ENCODE results near the gene DGCR8. TPM values are rescaled to one million over a fixed set of nuclear protein-coding genes. Genes with fewer than 3 reads are reported as not detected.

DGCR8 gene
- total RNA-seq, 2 experiments from 2014 or later = 17.8 to 18.5 TPM

GRCh38 chr22:20036084-20036482 lies 44.0 kb upstream of the DGCR8 start:
- Mint-ChIP-seq H3K36me3 (ENCODE audit: low read depth) (peaks cover 44% of the 10 kb centered on the region), H3K4me3 (no peak overlapping the region), H3K4me1 (ENCODE audit: low read depth) (peaks cover 27% of the 10 kb centered on the region), H3K9me3 (no peaks in the 10 kb centered on the region), H3K27me3 (no peaks in the 10 kb centered on the region), H3K27ac (no peak overlapping the region)
- Histone ChIP-seq H3K27me3 (ENCODE audit: control insufficient read depth in 1 of 2, insufficient read depth in 2 of 2, low read length in 2 of 2) (no peaks in the 10 kb centered on the region), H3K4me3 (ENCODE audit: low read length) (no peak overlapping the region), H3K27ac (ENCODE audit: low read depth in 1 of 2, low read length in 2 of 2) (no peak overlapping the region), H3K36me3 (ENCODE audit: insufficient read depth, low read length) (peaks cover 35% of the 10 kb centered on the region), H3K4me1 (ENCODE audit: insufficient read depth, low read length) (peaks cover 31% of the 10 kb centered on the region), H3K9me3 (ENCODE audit: control insufficient read depth in 1 of 2, insufficient read depth in 1 of 2, low read length in 2 of 2) (no peaks in the 10 kb centered on the region)
- DNase-seq = no peak
- ChIA-PET POLR2A (interaction anchor here (1.7 kb wide), 1 partner anchor 15 kb away, joined by 4 read pairs; the partner anchor contains the start of gene TANGO2), CTCF (no interaction called here)
- intact Hi-C loops (cut with DNase I, micrococcal nuclease) = no loop called here
- TF ChIP-seq CTCF (IDR thresholded peaks at IDR 0.05) = no peak
- ATAC-seq (ENCODE audit: poor library complexity) = no peak

- H3K4me3 ChIP-seq (ENCODE audit: low read length) = no peak overlapping the region
- ChIA-PET CTCF (no interaction called here), POLR2A (no interaction called here)
- intact Hi-C loops (cut with DNase I, micrococcal nuclease) = no loop called here
- peaks cover 35% of the 10 kb centered on the region for H3K36me3 ChIP-seq (ENCODE audit: insufficient read depth, low read length)
- Mint-ChIP-seq H3K36me3 (ENCODE audit: low read depth) (peaks cover 43% of the 10 kb centered on the region), H3K4me3 (no peak overlapping the region), H3K9me3 (no peaks in the 10 kb centered on the region), H3K27me3 (no peaks in the 10 kb centered on the region), H3K4me1 (ENCODE audit: low read depth) (peaks cover 20% of the 10 kb centered on the region), H3K27ac (no peak overlapping the region)
- no peak for ATAC-seq (ENCODE audit: poor library complexity)
- H3K27me3 ChIP-seq (ENCODE audit: control insufficient read depth in 1 of 2, insufficient read depth in 2 of 2, low read length in 2 of 2) = no peaks in the 10 kb centered on the region
- TF ChIP-seq CTCF (IDR thresholded peaks at IDR 0.05) = no peak
- peaks cover 24% of the 10 kb centered on the region for H3K4me1 ChIP-seq (ENCODE audit: insufficient read depth, low read length)
- no peak overlapping the region for H3K27ac ChIP-seq (ENCODE audit: low read depth in 1 of 2, low read length in 2 of 2)
- DNase-seq = no peak
- no peaks in the 10 kb centered on the region for H3K9me3 ChIP-seq (ENCODE audit: control insufficient read depth in 1 of 2, insufficient read depth in 1 of 2, low read length in 2 of 2)
Measured at GRCh38 chr22:20036535-20037392, 43.3 kb upstream of the DGCR8 start.

- H3K36me3 ChIP-seq (ENCODE audit: insufficient read depth, low read length) = peaks cover 35% of the 10 kb centered on the region
- ATAC-seq (ENCODE audit: poor library complexity) (no peak), DNase-seq (no peak)
- H3K4me1 ChIP-seq (ENCODE audit: insufficient read depth, low read length) = peaks cover 17% of the 10 kb centered on the region
- CTCF ChIA-PET = no interaction called here
- Mint-ChIP-seq H3K4me1 (ENCODE audit: low read depth) (peaks cover 17% of the 10 kb centered on the region), H3K9me3 (no peaks in the 10 kb centered on the region), H3K4me3 (no peak overlapping the region), H3K27me3 (no peaks in the 10 kb centered on the region), H3K36me3 (ENCODE audit: low read depth) (peaks cover 42% of the 10 kb centered on the region), H3K27ac (no peak overlapping the region)
- H3K9me3 ChIP-seq (ENCODE audit: control insufficient read depth in 1 of 2, insufficient read depth in 1 of 2, low read length in 2 of 2) = no peaks in the 10 kb centered on the region
- no peak overlapping the region for H3K27ac ChIP-seq (ENCODE audit: low read depth in 1 of 2, low read length in 2 of 2)
- intact Hi-C loops (cut with DNase I, micrococcal nuclease) = no loop called here
- H3K27me3 ChIP-seq (ENCODE audit: control insufficient read depth in 1 of 2, insufficient read depth in 2 of 2, low read length in 2 of 2) = no peaks in the 10 kb centered on the region
- no peak overlapping the region for H3K4me3 ChIP-seq (ENCODE audit: low read length)
- no peak for TF ChIP-seq CTCF (IDR thresholded peaks at IDR 0.05)
- POLR2A ChIA-PET = no interaction called here
Measured at GRCh38 chr22:20037419-20037818, 42.6 kb upstream of the DGCR8 start.

Data from CD4-positive, alpha-beta T cell (primary cell).